DOHH2 (cell line): ENCODE data around the gene EFNA5.

Experiments
- CTCF ChIP-seq: fragments of 200-600 bp; sonication (generic); IDR thresholded peaks from one replicate; pipeline ENCODE4 v1.5.1; 2014; ENCODE audit warnings: antibody characterized with exemption, mild to moderate bottlenecking, low read depth, low read length; ENCODE audit not compliant: poor library complexity, severe bottlenecking
- EZH2phosphoT487 ChIP-seq: fragments of 200-600 bp; sonication (generic); IDR thresholded peaks from 2 replicates; pipeline ENCODE4 v1.6.1; 2017; ENCODE audit warnings: borderline replicate concordance, mild to moderate bottlenecking, antibody characterized with exemption, low read length, moderate library complexity, mixed read lengths

- TF ChIP-seq CTCF (no peak), EZH2phosphoT487 (no peak)
Measured at GRCh38 chr5:107535849-107536248, 134.9 kb downstream of the EFNA5 start.
